Common myeloid progenitor, CD34-positive (primary cell): ENCODE measurements around the gene ZFPL1.
A peak's percentile ranks its signal among the peaks of the same experiment; 100 is the strongest.

Experiments used
- CTCF ChIA-PET: fragments of 350-600 bp; sonication (Branson Sonifier 250); formaldehyde crosslinking; loops from one replicate; lab custom pipeline; 2021; ENCODE audit warnings: antibody characterized with exemption; lab: Charles Lee
- POLR2A ChIA-PET: fragments of 350-600 bp; sonication (Branson Sonifier 250); formaldehyde crosslinking; loops from one replicate; lab custom pipeline; 2021; ENCODE audit warnings: antibody characterized with exemption; lab: Charles Lee
- DNase-seq, 3 donors: peaks; one replicate each; pipeline versions ENCODE4 v3.0.0 to v3.0.0-alpha.2; 2013
- H3K27ac ChIP-seq, 2 experiments: 1 replicate in 1 of 2; 2 replicates in 1 of 2; pipeline ENCODE4 v1.7.0; 2013; ENCODE audit warnings: inconsistent platforms in 2 of 2, low read length in 2 of 2, mild to moderate bottlenecking in 2 of 2, low read depth in 1 of 2, moderate library complexity in 1 of 2; ENCODE audit not compliant: severe bottlenecking in 2 of 2, insufficient read depth in 1 of 2, poor library complexity in 1 of 2
- H3K27me3 ChIP-seq, 5 experiments: replicated peaks in 2 of 5; 1 replicate in 3 of 5; 2 replicates in 2 of 5; pipeline versions ENCODE4 v1.6.1 to v1.7.0; 2013; ENCODE audit warnings: low read length in 4 of 5, mild to moderate bottlenecking in 2 of 5, moderate library complexity in 2 of 5, inconsistent platforms in 1 of 5; ENCODE audit not compliant: insufficient read depth in 5 of 5, control insufficient read depth in 4 of 5
- H3K36me3 ChIP-seq, 4 experiments: 1 replicate in 2 of 4; 2 replicates in 2 of 4; pipeline versions ENCODE4 v1.6.1 to v1.7.0; 2013; ENCODE audit warnings: low read length in 3 of 4, control low read depth in 1 of 4, mild to moderate bottlenecking in 1 of 4; ENCODE audit not compliant: control insufficient read depth in 4 of 4, insufficient read depth in 4 of 4
- H3K4me1 ChIP-seq, 4 experiments: 1 replicate in 3 of 4; 2 replicates in 1 of 4; pipeline versions ENCODE4 v1.6.1 to v1.7.1; 2013; ENCODE audit warnings: low read length in 3 of 4, mild to moderate bottlenecking in 3 of 4, control low read depth in 1 of 4, inconsistent platforms in 1 of 4, moderate library complexity in 1 of 4; ENCODE audit not compliant: control insufficient read depth in 4 of 4, insufficient read depth in 4 of 4; ENCODE audit errors: control extremely low read depth in 1 of 4
- H3K4me3 ChIP-seq, 7 experiments: 1 replicate in 4 of 7; 2 replicates in 3 of 7; pipeline versions ENCODE4 v1.5.1 to v1.7.0; 2013; ENCODE audit warnings: mild to moderate bottlenecking in 7 of 7, low read length in 6 of 7, moderate library complexity in 6 of 7, inconsistent platforms in 2 of 7, low read depth in 2 of 7, control low read depth in 1 of 7; ENCODE audit not compliant: insufficient read depth in 4 of 7, control insufficient read depth in 1 of 7; ENCODE audit errors: extremely low read depth in 1 of 7
- H3K9me3 ChIP-seq, 5 experiments: 1 replicate in 4 of 5; 2 replicates in 1 of 5; pipeline versions ENCODE4 v1.6.1 to v1.7.1; 2013; ENCODE audit warnings: low read length in 4 of 5, mild to moderate bottlenecking in 2 of 5, inconsistent platforms in 1 of 5, low read depth in 1 of 5, moderate library complexity in 1 of 5; ENCODE audit not compliant: control insufficient read depth in 4 of 5, insufficient read depth in 2 of 5; ENCODE audit errors: control extremely low read depth in 1 of 5
- WGBS: methylation state at CpG from one replicate; pipeline ENCODE4 v1.1.5; 2013; ENCODE audit not compliant: insufficient coverage; 5-methylcytosine and 5-hydroxymethylcytosine counted together

Gene ZFPL1

DNA sequence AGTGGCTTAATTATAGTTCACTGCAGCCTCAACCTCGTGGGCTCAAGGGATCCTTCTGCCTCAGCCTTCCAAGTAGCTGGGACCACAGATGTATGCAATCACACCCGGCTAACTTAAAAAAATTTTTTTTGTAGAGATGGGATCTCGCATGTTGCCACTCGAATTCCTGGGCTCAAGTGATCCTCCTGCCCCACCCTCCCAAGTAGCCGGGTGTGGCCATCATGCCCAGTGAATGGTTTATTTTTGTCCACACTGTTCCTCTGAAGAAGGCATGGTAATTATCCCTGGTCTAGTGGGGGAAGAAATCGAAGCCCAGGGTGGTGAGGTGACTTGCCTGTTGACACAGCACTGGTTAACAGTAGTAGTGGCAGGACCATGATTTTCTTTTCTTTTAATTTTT lies 41.1 kb upstream of the ZFPL1 start:
- ChIA-PET POLR2A (no interaction called here), CTCF (interaction anchor here (0.8 to 2.5 kb wide), 4 partner anchors 9 to 34 kb away, joined by 3 to 7 read pairs (median 5); partner anchors contain the start of gene NAALADL1)
- Histone ChIP-seq H3K36me3 (peaks cover 8 to 36% (median 23%) of the 10 kb centered on the region in 4 experiments), H3K9me3 (no peaks in the 10 kb centered on the region), H3K4me3 (peak overlapping the region in 1 of 7 experiments; percentile 81), H3K4me1 (peaks cover 4 to 51% (median 43%) of the 10 kb centered on the region in 4 experiments), H3K27me3 (no peaks in the 10 kb centered on the region), H3K27ac (no peak overlapping the region)
- DNase-seq, result no peak
- 100% methylated on average over 5 of the region's 6 CpGs for WGBS

DNA sequence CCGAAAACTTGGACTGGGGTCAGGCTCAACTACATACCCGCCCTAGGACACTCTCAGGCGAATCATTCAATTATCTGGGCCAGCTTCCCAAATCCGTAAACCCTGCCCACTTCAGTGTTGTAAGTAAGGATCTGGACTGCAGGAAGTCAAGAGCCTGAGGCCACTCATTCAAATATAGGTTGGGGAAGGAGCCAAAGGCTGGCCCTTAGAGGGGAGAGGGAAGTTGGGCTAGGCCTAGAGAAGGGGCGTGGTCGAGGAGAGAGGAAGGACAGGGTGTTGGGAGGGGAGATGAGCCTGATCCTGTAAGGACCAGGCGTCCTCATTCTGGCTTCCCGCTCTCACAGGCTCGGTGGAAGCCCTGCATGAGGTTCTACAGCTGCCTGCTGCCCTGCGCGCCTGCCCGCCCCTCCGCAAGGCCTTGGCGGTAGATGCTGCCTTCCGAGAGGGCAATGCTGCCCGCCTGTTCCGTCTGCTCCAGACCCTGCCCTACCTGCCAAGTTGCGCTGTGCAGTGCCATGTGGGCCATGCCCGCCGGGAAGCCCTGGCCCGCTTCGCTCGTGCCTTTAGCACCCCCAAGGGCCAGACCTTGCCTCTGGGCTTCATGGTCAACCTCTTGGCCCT lies 40.0 kb upstream of the ZFPL1 start:
- Histone ChIP-seq H3K36me3 (peaks cover 5 to 28% (median 18%) of the 10 kb centered on the region in 4 experiments), H3K4me3 (no peak overlapping the region), H3K9me3 (no peaks in the 10 kb centered on the region), H3K4me1 (peaks cover 4 to 54% (median 47%) of the 10 kb centered on the region in 4 experiments), H3K27me3 (no peaks in the 10 kb centered on the region), H3K27ac (no peak overlapping the region)
- WGBS, result 95% methylated on average over 20 of the region's 23 CpGs
- no peak for DNase-seq
- POLR2A ChIA-PET, result no interaction called here
- CTCF ChIA-PET, result interaction anchor here (1.5 kb wide), 1 partner anchor 25 kb away, joined by 3 read pairs; no protein-coding TSS in a partner anchor

DNA sequence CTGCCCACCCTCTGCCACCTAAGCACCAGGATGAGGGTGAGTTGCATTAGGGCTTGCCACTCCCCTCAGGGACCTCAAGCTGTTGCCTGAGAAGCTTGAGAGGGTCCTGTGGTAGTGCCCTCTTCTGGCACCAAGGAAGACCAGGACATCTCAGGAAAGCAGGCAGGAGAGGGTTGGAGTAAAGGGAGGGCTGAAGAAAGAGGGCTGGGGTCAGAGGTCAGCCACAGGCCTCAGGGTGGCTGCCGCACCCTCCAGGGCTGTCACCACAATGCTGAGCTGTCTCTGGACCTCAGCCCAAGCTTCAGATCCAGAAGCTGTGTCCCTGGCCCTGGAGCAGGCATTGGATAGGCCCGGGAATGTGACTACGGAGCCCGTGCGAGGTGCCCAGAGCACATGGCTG lies 39.0 kb upstream of the ZFPL1 start:
- DNase-seq, result no peak
- H3K27me3 ChIP-seq, result no peaks in the 10 kb centered on the region
- H3K36me3 ChIP-seq, result peaks cover 5 to 26% (median 17%) of the 10 kb centered on the region in 4 experiments
- H3K9me3 ChIP-seq, result no peaks in the 10 kb centered on the region
- H3K4me1 ChIP-seq, result peaks cover 4 to 51% (median 42%) of the 10 kb centered on the region in 4 experiments
- CTCF ChIA-PET, result interaction anchor here (1.0 to 1.6 kb wide), 2 partner anchors 18 to 33 kb away, joined by 3 to 4 read pairs; no protein-coding TSS in a partner anchor
- H3K4me3 ChIP-seq, result no peak overlapping the region
- H3K27ac ChIP-seq, result no peak overlapping the region
- POLR2A ChIA-PET, result no interaction called here
- whole genome bisulfite sequencing, result 100% methylated on average over 4 of the region's 5 CpGs

DNA sequence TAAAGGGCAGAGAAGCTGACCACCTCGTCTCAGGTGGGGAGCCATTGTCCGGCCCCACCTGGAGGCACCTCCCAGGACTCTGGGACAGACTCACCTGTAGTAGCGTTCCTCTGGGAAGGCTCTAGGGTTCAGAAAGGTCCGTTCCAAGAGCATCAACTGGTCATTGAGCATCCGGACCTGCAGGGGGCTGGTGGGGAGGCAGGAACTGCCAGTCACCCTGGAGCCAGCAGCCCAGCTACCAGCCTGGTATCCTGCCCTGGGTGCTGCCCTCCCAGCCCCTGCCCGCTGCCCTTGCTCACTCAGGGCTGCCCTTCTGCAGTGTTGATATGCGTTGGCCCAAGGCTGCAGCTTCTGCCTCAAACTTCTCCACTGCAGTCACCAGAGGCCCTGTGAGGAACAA lies 38.3 kb upstream of the ZFPL1 start:
- H3K36me3 ChIP-seq, result peaks cover 5 to 26% (median 17%) of the 10 kb centered on the region in 4 experiments
- peaks cover 2 to 46% (median 36%) of the 10 kb centered on the region in 4 experiments for H3K4me1 ChIP-seq
- DNase-seq, result no peak
- H3K4me3 ChIP-seq, result no peak overlapping the region
- CTCF ChIA-PET, result interaction anchor here (1.0 to 1.6 kb wide), 3 partner anchors 9 to 33 kb away, joined by 3 to 4 read pairs (median 4); no protein-coding TSS in a partner anchor
- no peaks in the 10 kb centered on the region for H3K27me3 ChIP-seq
- POLR2A ChIA-PET, result no interaction called here
- H3K27ac ChIP-seq, result no peak overlapping the region
- 98% methylated on average over 7 of the region's 7 CpGs for WGBS
- no peaks in the 10 kb centered on the region for H3K9me3 ChIP-seq

DNA sequence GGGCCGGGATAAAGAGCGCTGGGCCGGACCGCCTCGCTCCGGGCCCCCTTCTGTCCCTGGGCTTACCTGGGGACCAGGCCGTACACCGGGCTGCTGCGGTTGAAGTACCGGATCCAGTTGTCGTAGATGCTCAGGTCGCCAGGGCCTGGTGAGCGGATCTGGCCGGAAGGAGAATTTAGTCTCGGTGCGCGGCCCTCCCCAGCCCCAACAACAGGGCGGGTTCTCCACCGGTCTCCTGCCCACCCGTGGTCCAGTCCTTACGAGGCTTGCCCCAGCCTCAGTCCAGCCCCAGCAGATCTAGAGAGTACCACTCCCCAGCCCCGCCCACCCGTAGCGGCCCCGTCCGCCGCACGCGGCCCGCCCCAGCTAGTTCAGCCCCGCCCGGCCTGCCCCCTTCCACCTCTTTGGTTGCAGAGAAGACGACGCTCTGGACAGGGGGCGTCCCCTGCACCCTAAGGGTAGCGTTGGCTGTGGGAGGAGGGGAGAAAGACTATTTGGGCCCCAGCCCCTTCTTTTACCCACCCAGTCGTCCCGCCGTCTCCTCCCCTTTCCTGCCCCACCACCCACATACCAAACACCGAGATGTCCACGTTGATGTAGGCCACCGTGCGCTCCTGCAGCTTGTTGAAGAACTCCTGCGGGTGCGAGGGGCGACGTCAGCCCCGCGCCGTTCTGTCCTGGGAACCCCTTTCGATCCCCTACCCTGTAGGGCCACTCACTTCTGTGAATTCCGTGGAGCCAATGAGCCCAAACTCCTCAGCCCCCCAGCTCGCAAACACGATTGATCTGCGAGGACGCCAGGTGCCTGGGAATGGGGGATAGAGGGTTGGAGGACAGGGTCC lies 36.2 kb upstream of the ZFPL1 start:
- Histone ChIP-seq H3K4me1 (peaks cover 2 to 32% (median 26%) of the 10 kb centered on the region in 4 experiments), H3K27ac (no peak overlapping the region), H3K27me3 (no peaks in the 10 kb centered on the region), H3K9me3 (no peaks in the 10 kb centered on the region), H3K36me3 (peaks cover 5 to 26% (median 17%) of the 10 kb centered on the region in 4 experiments), H3K4me3 (peak overlapping the region in 6 of 7 experiments; percentile 41 to 88 (median 66))
- POLR2A ChIA-PET, result no interaction called here
- WGBS, result 12% methylated on average over 25 of the region's 56 CpGs
- peak in 1 of 3 donors; percentile 37 for DNase-seq
- CTCF ChIA-PET, result no interaction called here

DNA sequence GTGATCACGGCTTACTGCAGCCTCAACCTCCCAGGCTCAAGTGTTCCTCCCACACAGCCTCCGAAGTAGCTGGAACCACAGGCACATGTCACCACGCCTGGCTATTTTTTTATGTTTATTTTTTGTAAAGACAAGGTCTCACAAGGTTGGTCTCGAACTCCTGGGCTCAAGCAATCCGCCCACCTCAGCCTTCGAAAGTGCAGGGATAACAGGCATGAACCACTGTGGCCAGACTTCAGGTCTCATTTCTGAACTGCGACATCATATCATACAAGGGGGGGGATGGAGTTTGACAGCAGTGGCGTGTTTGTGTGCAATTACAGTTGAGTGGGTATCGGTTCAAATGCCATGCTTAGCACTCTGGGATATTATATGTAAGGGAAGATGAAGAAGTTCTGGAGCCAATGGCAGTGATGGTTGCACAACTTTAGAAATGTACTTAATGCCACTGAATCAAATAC lies 32.6 kb upstream of the ZFPL1 start:
- no peak overlapping the region for H3K27ac ChIP-seq
- POLR2A ChIA-PET, result no interaction called here
- CTCF ChIA-PET, result interaction anchor here (0.7 kb wide), 1 partner anchor 10 kb away, joined by 3 read pairs; the partner anchor contains the start of gene SAC3D1
- no peaks in the 10 kb centered on the region for H3K36me3 ChIP-seq
- H3K4me1 ChIP-seq, result peaks cover 2 to 38% (median 30%) of the 10 kb centered on the region in 4 experiments
- no peak for DNase-seq
- no peak overlapping the region for H3K4me3 ChIP-seq
- 98% methylated on average over 8 of the region's 9 CpGs for WGBS
- no peaks in the 10 kb centered on the region for H3K9me3 ChIP-seq
- H3K27me3 ChIP-seq, result no peaks in the 10 kb centered on the region
